Fibroblast of lung (primary cell): ENCODE data around the gene PPT1.

ENCODE experiments used
- EZH2 ChIP-seq: IDR thresholded peaks from 2 replicates; pipeline ENCODE4 v1.5.1; 2012; ENCODE audit warnings: low read length, control low read depth, mild to moderate bottlenecking; ENCODE audit errors: missing control alignments
- TF ChIP-seq, protein P1 (sequence below), 2 donors: IDR thresholded peaks in 1 of 2; conservative IDR thresholded peaks in 1 of 2; 1 replicate in 1 of 2; 2 replicates in 1 of 2; pipeline ENCODE4 v1.5.1; 2011 to 2012; ENCODE audit warnings: low read length in 2 of 2, control low read depth in 1 of 2, inconsistent platforms in 1 of 2, low read depth in 1 of 2, mild to moderate bottlenecking in 1 of 2

GRCh38 chr1:40133839-40134238 lies 36.8 kb upstream of the PPT1 start:
- TF ChIP-seq, protein P1, sequence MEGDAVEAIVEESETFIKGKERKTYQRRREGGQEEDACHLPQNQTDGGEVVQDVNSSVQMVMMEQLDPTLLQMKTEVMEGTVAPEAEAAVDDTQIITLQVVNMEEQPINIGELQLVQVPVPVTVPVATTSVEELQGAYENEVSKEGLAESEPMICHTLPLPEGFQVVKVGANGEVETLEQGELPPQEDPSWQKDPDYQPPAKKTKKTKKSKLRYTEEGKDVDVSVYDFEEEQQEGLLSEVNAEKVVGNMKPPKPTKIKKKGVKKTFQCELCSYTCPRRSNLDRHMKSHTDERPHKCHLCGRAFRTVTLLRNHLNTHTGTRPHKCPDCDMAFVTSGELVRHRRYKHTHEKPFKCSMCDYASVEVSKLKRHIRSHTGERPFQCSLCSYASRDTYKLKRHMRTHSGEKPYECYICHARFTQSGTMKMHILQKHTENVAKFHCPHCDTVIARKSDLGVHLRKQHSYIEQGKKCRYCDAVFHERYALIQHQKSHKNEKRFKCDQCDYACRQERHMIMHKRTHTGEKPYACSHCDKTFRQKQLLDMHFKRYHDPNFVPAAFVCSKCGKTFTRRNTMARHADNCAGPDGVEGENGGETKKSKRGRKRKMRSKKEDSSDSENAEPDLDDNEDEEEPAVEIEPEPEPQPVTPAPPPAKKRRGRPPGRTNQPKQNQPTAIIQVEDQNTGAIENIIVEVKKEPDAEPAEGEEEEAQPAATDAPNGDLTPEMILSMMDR (conservative IDR thresholded peaks at IDR 0.05 in 1 of 2, IDR thresholded peaks at IDR 0.05 in 1 of 2; ENCODE audit: low read depth in 1 of 2, low read length in 2 of 2), result no peak
- no peak for TF ChIP-seq EZH2
